Sigmoid colon (tissue), 7 donors: ENCODE data around the gene NUDT3. TPM values are rescaled to one million over a fixed set of nuclear protein-coding genes. Genes with fewer than 3 reads are reported as not detected.

Source experiments
- DNase-seq: peaks from one replicate; pipeline ENCODE4 v3.0.0-alpha.2; 2019
- H3K27ac ChIP-seq, 4 donors: fragments of 200-600 bp; sonication (generic); one replicate each; pipeline ENCODE4 v1.5.1; 2016 to 2019; ENCODE audit warnings: mild to moderate bottlenecking in 1 of 4
- H3K27me3 ChIP-seq, 3 donors: fragments of 200-600 bp; sonication (generic); one replicate each; pipeline ENCODE4 v1.5.1; 2019; ENCODE audit warnings: mild to moderate bottlenecking in 1 of 3
- H3K36me3 ChIP-seq, 4 donors: fragments of 200-600 bp; sonication (generic); one replicate each; pipeline ENCODE4 v1.5.1; 2016 to 2019
- H3K4me1 ChIP-seq, 4 donors: fragments of 200-600 bp; sonication (generic); one replicate each; pipeline ENCODE4 v1.5.1; 2017 to 2019
- H3K4me3 ChIP-seq, 4 donors: fragments of 200-600 bp; sonication (generic); one replicate each; pipeline ENCODE4 v1.5.1; 2017 to 2019; ENCODE audit warnings: mild to moderate bottlenecking in 2 of 4, moderate library complexity in 1 of 4
- H3K9me3 ChIP-seq, 4 donors: fragments of 200-600 bp in 3 of 4; sonication (generic) in 3 of 4; one replicate each; pipeline versions ENCODE4 v1.5.1 to v1.6.1; 2013 to 2019
- EP300 ChIP-seq, 4 donors: sonication (generic); formaldehyde crosslinking; IDR thresholded peaks; one replicate each; pipeline ENCODE4 v1.6.1; 2017; ENCODE audit warnings: antibody characterized with exemption in 4 of 4
- POLR2A ChIP-seq, 2 donors: fragments of 450-650 bp; IDR thresholded peaks; one replicate each; pipeline ENCODE4 v1.6.1; 2016; ENCODE audit warnings: antibody characterized with exemption in 2 of 2, mild to moderate bottlenecking in 2 of 2, moderate library complexity in 2 of 2
- POLR2AphosphoS5 ChIP-seq, 4 donors: sonication (generic); formaldehyde crosslinking; IDR thresholded peaks; one replicate each; pipeline ENCODE4 v1.6.1; 2017; ENCODE audit warnings: antibody characterized with exemption in 4 of 4
- WGBS, 2 donors: extraction: QIAGEN DNeasy Blood & Tissue Kit; methylation state at CpG; one replicate each; pipeline ENCODE4 v1.1.7; 2013; 5-methylcytosine and 5-hydroxymethylcytosine counted together
- intact Hi-C: fragments of 100-400 bp; cut with DNase I; formaldehyde crosslinking; loops from one replicate; pipeline ENCODE4 v1.15.1; 2023
- polyA plus RNA-seq, 3 donors: library from polyadenylated mRNA; stranded (reverse); fragments of 200-250 nt; gene quantifications; one replicate each; pipeline ENCODE4 v1.2.3, GENCODE V29; 2013
- total RNA-seq, 4 donors: library from RNA; depleted of rRNA; stranded (reverse); fragments of >200 nt; gene quantifications; one replicate each; pipeline ENCODE4 v1.1.0, GENCODE V29; 2016
- TF ChIP-seq, protein P1 (sequence below), 4 experiments: fragments of 450-650 bp in 3 of 4; fragments of 200-600 bp in 1 of 4; IDR thresholded peaks; one replicate each; pipeline ENCODE4 v1.5.1; 2016 to 2019; ENCODE audit warnings: antibody characterized with exemption in 4 of 4, mild to moderate bottlenecking in 3 of 4, moderate library complexity in 2 of 4
- donor health status: healthy with polysubstance abuse.
- donor health status: Bipolar disorder and iron deficiency.
- donor health status: healthy.

The NUDT3 gene
- total and polyA plus RNA-seq, 7 donors, result 6.0 to 45.7 (median 31.4) TPM

DNA sequence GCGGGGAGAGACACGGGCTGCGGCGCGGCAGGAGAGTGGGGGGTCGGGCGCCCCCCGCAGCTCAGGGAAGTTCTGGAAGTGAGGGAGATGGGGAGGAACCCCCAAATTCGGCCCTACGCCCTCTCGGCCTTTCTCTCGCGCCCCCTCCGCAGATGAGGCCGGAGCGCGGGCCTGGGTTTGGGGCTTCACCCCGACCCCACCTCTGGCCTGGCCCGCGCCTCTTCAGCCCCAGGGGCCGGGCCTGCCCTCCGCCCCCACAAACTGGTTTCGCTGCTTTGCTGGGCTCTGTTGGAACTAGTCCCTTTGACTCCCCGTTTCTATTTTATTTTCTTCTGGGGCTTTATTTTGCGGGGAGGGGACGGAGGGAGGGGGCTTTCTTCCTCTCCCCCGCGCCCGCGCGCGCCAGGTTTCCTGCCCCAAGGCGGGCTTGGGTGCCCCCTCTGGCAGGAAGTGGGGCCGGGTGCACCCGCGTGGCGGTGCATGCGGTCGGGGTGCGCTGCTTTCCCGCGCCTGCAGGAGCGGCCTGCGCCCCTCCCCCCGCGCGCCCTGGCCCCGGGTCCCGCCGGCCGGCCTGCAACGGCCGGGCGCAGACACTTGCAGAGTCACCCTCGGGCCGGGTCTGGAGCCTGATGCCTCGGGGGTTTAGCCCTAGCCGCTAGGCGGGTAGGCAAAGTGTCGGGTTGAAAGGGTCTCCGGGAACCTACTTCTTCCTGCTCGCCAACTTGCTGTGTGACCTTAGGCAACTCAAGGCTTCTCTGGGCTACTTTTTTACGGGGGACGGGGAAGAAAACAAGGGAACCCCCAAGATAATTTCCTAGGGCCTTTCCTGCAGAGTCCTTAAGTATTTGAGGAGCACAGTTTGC, 154.5 kb downstream of the NUDT3 start:
- H3K27me3 ChIP-seq, result no peaks in the 10 kb centered on the region
- no peaks in the 10 kb centered on the region for H3K9me3 ChIP-seq
- TF ChIP-seq POLR2AphosphoS5 (IDR thresholded peaks at IDR 0.05) (peak in 1 of 4 donors; percentile 6), POLR2A (IDR thresholded peaks at IDR 0.05) (no peak)
- TF ChIP-seq, protein P1, sequence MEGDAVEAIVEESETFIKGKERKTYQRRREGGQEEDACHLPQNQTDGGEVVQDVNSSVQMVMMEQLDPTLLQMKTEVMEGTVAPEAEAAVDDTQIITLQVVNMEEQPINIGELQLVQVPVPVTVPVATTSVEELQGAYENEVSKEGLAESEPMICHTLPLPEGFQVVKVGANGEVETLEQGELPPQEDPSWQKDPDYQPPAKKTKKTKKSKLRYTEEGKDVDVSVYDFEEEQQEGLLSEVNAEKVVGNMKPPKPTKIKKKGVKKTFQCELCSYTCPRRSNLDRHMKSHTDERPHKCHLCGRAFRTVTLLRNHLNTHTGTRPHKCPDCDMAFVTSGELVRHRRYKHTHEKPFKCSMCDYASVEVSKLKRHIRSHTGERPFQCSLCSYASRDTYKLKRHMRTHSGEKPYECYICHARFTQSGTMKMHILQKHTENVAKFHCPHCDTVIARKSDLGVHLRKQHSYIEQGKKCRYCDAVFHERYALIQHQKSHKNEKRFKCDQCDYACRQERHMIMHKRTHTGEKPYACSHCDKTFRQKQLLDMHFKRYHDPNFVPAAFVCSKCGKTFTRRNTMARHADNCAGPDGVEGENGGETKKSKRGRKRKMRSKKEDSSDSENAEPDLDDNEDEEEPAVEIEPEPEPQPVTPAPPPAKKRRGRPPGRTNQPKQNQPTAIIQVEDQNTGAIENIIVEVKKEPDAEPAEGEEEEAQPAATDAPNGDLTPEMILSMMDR (IDR thresholded peaks at IDR 0.05), result peak in 1 of 4 experiments; percentile 44
- H3K4me1 ChIP-seq, result peaks cover 0 to 27% (median 18%) of the 10 kb centered on the region in 4 donors
- peak overlapping the region; percentile 45 to 81 (median 70) for H3K4me3 ChIP-seq
- peak overlapping the region; percentile 74 to 79 (median 78) for H3K27ac ChIP-seq
- peak; percentile 68 for DNase-seq
- intact Hi-C loops, result loop anchor here (1.0 kb wide), 1 partner anchor 42 kb away; no protein-coding TSS in a partner anchor
- WGBS, 2 donors, result 2 to 3% methylated on average over 64 of the region's 64 CpGs
- H3K36me3 ChIP-seq, result peaks cover 0 to 4% (median 0%) of the 10 kb centered on the region in 4 donors

DNA sequence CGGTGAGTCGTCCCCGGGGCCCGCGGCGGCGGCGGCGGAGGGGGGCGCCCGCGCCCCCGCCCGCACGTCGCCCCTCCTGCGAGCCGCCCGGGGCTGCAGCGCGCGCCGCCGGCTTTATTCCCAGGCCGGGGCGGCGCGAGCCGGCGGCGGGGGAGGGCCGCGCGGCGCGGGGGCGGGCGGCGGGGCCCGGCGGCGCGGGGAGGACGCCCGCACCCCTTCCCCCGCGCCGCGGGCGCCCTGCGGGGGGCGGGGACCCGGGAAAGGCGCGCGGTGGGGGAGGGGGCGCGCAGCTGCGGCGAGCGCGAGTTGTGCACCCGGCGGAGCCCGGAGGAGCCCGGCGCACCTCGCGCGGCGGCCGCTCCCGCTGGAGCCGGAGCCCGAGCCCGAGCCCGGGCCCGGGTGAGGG, 155.2 kb downstream of the NUDT3 start:
- Histone ChIP-seq H3K9me3 (no peaks in the 10 kb centered on the region), H3K27ac (peak overlapping the region; percentile 88 to 95 (median 93)), H3K27me3 (no peaks in the 10 kb centered on the region), H3K4me1 (peaks cover 0 to 27% (median 18%) of the 10 kb centered on the region in 4 donors), H3K4me3 (peak overlapping the region; percentile 45 to 81 (median 70)), H3K36me3 (peaks cover 0 to 4% (median 0%) of the 10 kb centered on the region in 4 donors)
- intact Hi-C loops, result loop anchor here (1.0 kb wide), 1 partner anchor 41 kb away; no protein-coding TSS in a partner anchor
- TF ChIP-seq POLR2A (IDR thresholded peaks at IDR 0.05) (no peak), EP300 (IDR thresholded peaks at IDR 0.05) (no peak), POLR2AphosphoS5 (IDR thresholded peaks at IDR 0.05) (no peak)
- TF ChIP-seq, protein P1 (IDR thresholded peaks at IDR 0.05), result no peak
- WGBS, 2 donors, result 1% methylated on average over 78 of the region's 78 CpGs
- no peak for DNase-seq

DNA sequence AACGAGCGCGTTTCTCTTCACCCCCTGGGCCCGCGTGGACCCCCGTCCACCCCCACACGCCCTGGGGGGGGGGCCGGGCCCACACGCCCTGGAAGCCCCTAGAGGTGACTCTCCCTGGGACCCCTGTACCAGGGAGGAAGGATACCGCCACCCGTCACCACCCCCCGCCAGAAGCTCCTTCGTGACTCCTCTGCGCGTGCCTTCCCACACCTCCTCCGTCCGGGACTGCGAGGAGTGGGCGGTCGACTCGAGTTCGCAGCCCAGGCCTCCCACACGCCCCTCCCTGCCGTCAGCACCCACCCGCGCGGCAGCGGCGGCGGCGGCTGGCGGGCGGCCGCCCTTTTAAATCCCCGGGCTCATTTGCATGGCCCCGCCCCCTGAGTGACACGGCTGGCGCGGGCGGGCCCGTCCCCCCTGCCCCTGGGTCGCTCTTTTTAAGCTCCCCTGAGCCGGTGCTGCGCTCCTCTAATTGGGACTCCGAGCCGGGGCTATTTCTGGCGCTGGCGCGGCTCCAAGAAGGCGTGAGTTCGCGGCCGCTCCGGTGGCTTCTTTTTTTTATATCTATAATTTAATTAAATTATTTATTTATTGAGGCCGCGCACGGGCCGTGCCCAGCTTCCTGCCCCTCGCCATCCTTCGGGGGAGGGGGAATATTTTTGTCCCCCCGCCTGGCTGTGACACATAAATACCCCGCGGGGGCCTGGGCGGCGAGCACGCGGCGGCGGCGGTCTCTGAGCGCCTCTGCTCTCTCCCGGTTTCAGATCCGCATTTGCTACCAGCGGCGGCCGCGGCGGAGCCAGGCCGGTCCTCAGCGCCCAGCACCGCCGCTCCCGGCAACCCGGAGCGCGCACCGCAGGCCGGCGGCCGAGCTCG, 155.8 kb downstream of the NUDT3 start, which contains the start of gene HMGA1:
Gene HMGA1, plus strand, starts transcription at position 431 of the 873 bp plus-strand sequence. CDS start 3,908 bp downstream, outside the sequence.
- Histone ChIP-seq H3K36me3 (peaks cover 0 to 4% (median 0%) of the 10 kb centered on the region in 4 donors), H3K4me3 (peak within 1 kb of the TSS; percentile 65 to 81 (median 72)), H3K4me1 (peaks cover 0 to 27% (median 18%) of the 10 kb centered on the region in 4 donors), H3K27ac (peak within 1 kb of the TSS; percentile 88 to 95 (median 93)), H3K27me3 (no peaks in the 10 kb centered on the region), H3K9me3 (no peaks in the 10 kb centered on the region)
- peak; percentile 95 for DNase-seq
- TF ChIP-seq POLR2A (IDR thresholded peaks at IDR 0.05) (peak; percentile 39 to 82), EP300 (IDR thresholded peaks at IDR 0.05) (no peak), POLR2AphosphoS5 (IDR thresholded peaks at IDR 0.05) (peak; percentile 57 to 91 (median 85))
- TF ChIP-seq, protein P1 (IDR thresholded peaks at IDR 0.05), result no peak
- intact Hi-C loops, result loop anchor here (1.0 kb wide), 2 partner anchors 12 to 40 kb away; no protein-coding TSS in a partner anchor
- WGBS, 2 donors, result 1% methylated on average over 91 of the region's 91 CpGs

DNA sequence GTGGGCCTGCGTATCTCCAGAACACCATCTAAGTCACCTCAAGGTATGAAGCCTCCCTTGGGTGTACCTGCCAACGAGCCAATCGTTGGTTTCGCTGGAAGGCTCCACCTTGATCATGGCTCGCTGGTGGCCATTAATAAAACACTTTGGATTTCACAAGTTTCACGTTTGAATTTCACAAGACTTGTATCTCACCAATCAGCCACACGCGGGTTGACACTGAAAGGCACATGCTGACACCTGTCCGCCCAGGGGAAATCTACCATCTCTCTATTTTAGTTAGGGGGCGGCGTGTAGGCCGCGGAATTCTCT, 156.4 kb downstream of the NUDT3 start:
- peak; percentile 70 for DNase-seq
- intact Hi-C loops, result loop anchor here (1.0 kb wide), 1 partner anchor 12 kb away; no protein-coding TSS in a partner anchor
- Histone ChIP-seq H3K9me3 (no peaks in the 10 kb centered on the region), H3K27ac (peak overlapping the region; percentile 88 to 95 (median 93)), H3K27me3 (no peaks in the 10 kb centered on the region), H3K36me3 (peaks cover 0 to 4% (median 0%) of the 10 kb centered on the region in 4 donors), H3K4me3 (peak overlapping the region; percentile 65 to 81 (median 72)), H3K4me1 (peaks cover 0 to 27% (median 18%) of the 10 kb centered on the region in 4 donors)
- no peak for TF ChIP-seq EP300 (IDR thresholded peaks at IDR 0.05)
- TF ChIP-seq, protein P1 (IDR thresholded peaks at IDR 0.05), result no peak
- 4 to 12% methylated on average over 13 of the region's 13 CpGs for WGBS, 2 donors
